GM12878 (cell line): ENCODE results near the gene RAB4B. TPM values are rescaled to one million over a fixed set of nuclear protein-coding genes. Genes with fewer than 3 reads are reported as not detected.

Experiments
- DPF2 ChIP-seq: fragments of 450-650 bp; IDR thresholded peaks from 2 replicates; pipeline ENCODE4 v1.6.1; 2017; ENCODE audit warnings: mild to moderate bottlenecking
- EED ChIP-seq: sonication (generic); IDR thresholded peaks from 2 replicates; pipeline ENCODE4 v1.6.1; 2016; ENCODE audit warnings: antibody characterized with exemption, low read depth
- JUNB ChIP-seq: IDR thresholded peaks from 2 replicates; pipeline ENCODE4 v1.6.1; 2016; ENCODE audit warnings: antibody characterized with exemption, mild to moderate bottlenecking
- RAD21 ChIP-seq: IDR thresholded peaks from 2 replicates; pipeline ENCODE4 v1.6.1; 2011; ENCODE audit warnings: mild to moderate bottlenecking, low read depth, low read length, moderate library complexity; ENCODE audit not compliant: insufficient read depth
- ZNF687 ChIP-seq: fragments of 450-650 bp; IDR thresholded peaks from 2 replicates; pipeline ENCODE4 v1.6.1; 2017; ENCODE audit warnings: mild to moderate bottlenecking, moderate library complexity
- polyA plus RNA-seq, 11 experiments: library from polyadenylated mRNA; depleted of rRNA in 4 of 11; unstranded in 6 of 11; stranded (reverse) in 5 of 11; fragments of >200 nt; fragmentation: Nextera tagmentation in 4 of 11; fragmentation: Illumina TruSeq in 1 of 11; extraction: Ambion mirVana in 4 of 11; extraction: Trizol in 1 of 11; gene quantifications; 1 replicate in 1 of 11; 2 replicates in 10 of 11; pipeline versions ENCODE4 v1.2.1 to v1.2.3, GENCODE V29; 2011 to 2016; ENCODE audit warnings: inconsistent platforms in 2 of 11, missing spikeins in 2 of 11, low read depth in 1 of 11
- total RNA-seq, 4 experiments: library from RNA; depleted of rRNA in 3 of 4; stranded (reverse); fragments of >200 nt in 3 of 4; fragmentation: Illumina TruSeq in 1 of 4; extraction: Trizol in 1 of 4; gene quantifications; 2 replicates each; pipeline versions ENCODE4 v1.2.1 to v1.2.3, GENCODE V29; 2013 to 2021
- TF ChIP-seq, protein P1 (sequence below): fragments of 450-650 bp; IDR thresholded peaks from 2 replicates; pipeline ENCODE4 v1.6.1; 2017; ENCODE audit warnings: borderline replicate concordance
- TF ChIP-seq, protein P2 (sequence below): IDR thresholded peaks from 2 replicates; pipeline ENCODE4 v1.6.1; 2011; ENCODE audit warnings: low read depth, mild to moderate bottlenecking, low read length, moderate library complexity, borderline replicate concordance; ENCODE audit errors: extremely low read depth

Gene RAB4B
- total and polyA plus RNA-seq, 10 of the 15 experiments (the other 5 are each of a cell fraction or from before 2014, with no cell fraction given): 0.60 to 51.5 (median 27.7) TPM

DNA sequence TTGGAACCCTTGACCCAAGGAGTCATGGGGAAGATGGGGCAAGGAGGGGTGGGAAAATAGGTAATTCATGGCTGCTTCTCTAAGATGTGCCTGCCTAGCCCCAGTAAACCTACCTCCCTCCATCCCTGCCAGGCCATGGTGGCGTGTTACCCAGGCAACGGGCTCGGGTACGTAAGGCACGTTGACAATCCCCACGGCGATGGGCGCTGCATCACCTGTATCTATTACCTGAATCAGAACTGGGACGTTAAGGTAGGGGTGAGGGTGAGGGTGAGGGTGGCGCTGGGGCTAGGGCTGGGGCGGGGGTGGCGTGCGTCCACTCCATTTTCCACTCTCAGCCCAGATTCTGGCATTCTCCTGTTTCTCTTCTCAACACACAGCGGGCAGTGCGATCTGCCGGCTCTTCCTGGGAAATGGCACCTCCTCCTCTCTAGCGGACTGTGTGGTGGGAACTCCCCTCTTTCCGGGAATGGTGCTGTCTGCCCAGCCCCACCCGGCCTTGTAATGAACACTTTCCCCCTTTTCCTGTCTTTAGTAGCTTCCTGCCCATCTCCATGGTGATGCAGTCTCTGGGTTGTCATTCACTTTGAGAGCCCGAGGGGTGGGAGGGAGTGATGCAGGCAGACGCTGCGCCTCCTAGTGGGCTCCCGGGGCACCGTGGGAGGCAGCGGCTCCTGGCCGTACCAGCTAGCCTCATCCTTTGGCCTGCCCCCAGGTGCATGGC is 28.5 kb downstream of the RAB4B start (continued):
- no peak for TF ChIP-seq ZNF687
- TF ChIP-seq, protein P1, sequence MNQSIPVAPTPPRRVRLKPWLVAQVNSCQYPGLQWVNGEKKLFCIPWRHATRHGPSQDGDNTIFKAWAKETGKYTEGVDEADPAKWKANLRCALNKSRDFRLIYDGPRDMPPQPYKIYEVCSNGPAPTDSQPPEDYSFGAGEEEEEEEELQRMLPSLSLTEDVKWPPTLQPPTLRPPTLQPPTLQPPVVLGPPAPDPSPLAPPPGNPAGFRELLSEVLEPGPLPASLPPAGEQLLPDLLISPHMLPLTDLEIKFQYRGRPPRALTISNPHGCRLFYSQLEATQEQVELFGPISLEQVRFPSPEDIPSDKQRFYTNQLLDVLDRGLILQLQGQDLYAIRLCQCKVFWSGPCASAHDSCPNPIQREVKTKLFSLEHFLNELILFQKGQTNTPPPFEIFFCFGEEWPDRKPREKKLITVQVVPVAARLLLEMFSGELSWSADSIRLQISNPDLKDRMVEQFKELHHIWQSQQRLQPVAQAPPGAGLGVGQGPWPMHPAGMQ: no peak
- 0 out of 2 replicates have a peak, but pooled peaks have one; percentile 41 for TF ChIP-seq DPF2
- peak; percentile 53 for TF ChIP-seq RAD21
- TF ChIP-seq JUNB: no peak
- TF ChIP-seq, protein P2, sequence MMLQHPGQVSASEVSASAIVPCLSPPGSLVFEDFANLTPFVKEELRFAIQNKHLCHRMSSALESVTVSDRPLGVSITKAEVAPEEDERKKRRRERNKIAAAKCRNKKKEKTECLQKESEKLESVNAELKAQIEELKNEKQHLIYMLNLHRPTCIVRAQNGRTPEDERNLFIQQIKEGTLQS: no peak
- TF ChIP-seq EED: no peak
